A549 (cell line): Measurements from ENCODE around the gene COBL.

Experiments used
- CBX2 ChIP-seq: fragments of 200-600 bp; sonication (generic); IDR thresholded peaks from 2 replicates; pipeline ENCODE4 v1.6.1; 2016; ENCODE audit warnings: low read depth, mild to moderate bottlenecking, borderline replicate concordance
- CEBPB ChIP-seq, 2 experiments: fragments of >200 bp in 1 of 2; sonication (Bioruptor Twin) in 1 of 2; formaldehyde crosslinking in 1 of 2; IDR thresholded peaks; 2 replicates each; pipeline ENCODE4 v1.6.1; 2012 to 2016
- CTCF ChIP-seq: fragments of >200 bp; sonication (Bioruptor Twin); formaldehyde crosslinking; IDR thresholded peaks from 3 replicates; pipeline ENCODE4 v1.5.1; 2016
- FOSL2 ChIP-seq, 2 experiments: fragments of 450-650 bp in 1 of 2; fragments of >200 bp in 1 of 2; sonication (Bioruptor Twin) in 1 of 2; formaldehyde crosslinking; IDR thresholded peaks; 2 replicates each; pipeline versions ENCODE4 v1.5.0 to v1.6.1; 2016 to 2020; ENCODE audit warnings: mild to moderate bottlenecking in 1 of 2, moderate library complexity in 1 of 2
- JUNB ChIP-seq: fragments of >200 bp; sonication (Bioruptor Twin); formaldehyde crosslinking; IDR thresholded peaks from 2 replicates; pipeline ENCODE4 v1.6.1; 2016
- MAFK ChIP-seq: fragments of 450-650 bp; IDR thresholded peaks from 2 replicates; pipeline ENCODE4 v1.6.1; 2014; ENCODE audit not compliant: partially characterized antibody
- NR3C1 ChIP-seq: fragments of >200 bp; sonication (Bioruptor Twin); formaldehyde crosslinking; IDR thresholded peaks from 3 replicates; pipeline ENCODE4 v1.6.1; 2017
- POLR2A ChIP-seq: IDR thresholded peaks from 2 replicates; pipeline ENCODE4 v1.6.1; 2012; ENCODE audit warnings: mild to moderate bottlenecking, low read length
- REST ChIP-seq: fragments of 200-600 bp; sonication (generic); IDR thresholded peaks from 2 replicates; pipeline ENCODE4 v1.6.1; 2016; ENCODE audit warnings: antibody characterized with exemption, mild to moderate bottlenecking, moderate library complexity
- RFX5 ChIP-seq: fragments of 450-650 bp; IDR thresholded peaks from 2 replicates; pipeline ENCODE4 v1.7.1; 2014; ENCODE audit warnings: antibody characterized with exemption, mild to moderate bottlenecking, moderate library complexity
- RNF2 ChIP-seq: fragments of 200-600 bp; sonication (generic); IDR thresholded peaks from 2 replicates; pipeline ENCODE4 v1.6.1; 2016; ENCODE audit warnings: low read depth, mild to moderate bottlenecking, antibody characterized with exemption, moderate library complexity, borderline replicate concordance

- 0 out of 3 replicates have a peak, but pooled peaks have one; percentile 7 for TF ChIP-seq CTCF
- TF ChIP-seq RFX5: no peak
- TF ChIP-seq NR3C1: no peak
- TF ChIP-seq JUNB: no peak
- no peak for TF ChIP-seq FOSL2 (IDR thresholded peaks at IDR 0.05)
- no peak for TF ChIP-seq FOSL2 (CRISPR knock-in tag; IDR thresholded peaks at IDR 0.05)
- TF ChIP-seq RNF2: no peak
- no peak for TF ChIP-seq CEBPB (IDR thresholded peaks at IDR 0.05)
- TF ChIP-seq REST: no peak
- no peak for TF ChIP-seq MAFK
- no peak for TF ChIP-seq CBX2
- no peak for TF ChIP-seq POLR2A
Observed at GRCh38 chr7:50982626-50983025, 334.0 kb downstream of the COBL start.
